Stromal cell of bone marrow (primary cell): ENCODE results near the gene PEMT.
A peak's percentile ranks its signal among the peaks of the same experiment; 100 is the strongest.

ENCODE experiments used
- DNase-seq: peaks from one replicate; pipeline ENCODE4 v3.0.0-alpha.2; 2012; ENCODE audit warnings: low read depth

PEMT gene

GRCh38 chr17:17503566-17504130 is 87.9 kb downstream of the PEMT start:
- no peak for DNase-seq

- DNase-seq, result no peak
Observed at GRCh38 chr17:17502741-17503565, 88.6 kb downstream of the PEMT start.

DNA sequence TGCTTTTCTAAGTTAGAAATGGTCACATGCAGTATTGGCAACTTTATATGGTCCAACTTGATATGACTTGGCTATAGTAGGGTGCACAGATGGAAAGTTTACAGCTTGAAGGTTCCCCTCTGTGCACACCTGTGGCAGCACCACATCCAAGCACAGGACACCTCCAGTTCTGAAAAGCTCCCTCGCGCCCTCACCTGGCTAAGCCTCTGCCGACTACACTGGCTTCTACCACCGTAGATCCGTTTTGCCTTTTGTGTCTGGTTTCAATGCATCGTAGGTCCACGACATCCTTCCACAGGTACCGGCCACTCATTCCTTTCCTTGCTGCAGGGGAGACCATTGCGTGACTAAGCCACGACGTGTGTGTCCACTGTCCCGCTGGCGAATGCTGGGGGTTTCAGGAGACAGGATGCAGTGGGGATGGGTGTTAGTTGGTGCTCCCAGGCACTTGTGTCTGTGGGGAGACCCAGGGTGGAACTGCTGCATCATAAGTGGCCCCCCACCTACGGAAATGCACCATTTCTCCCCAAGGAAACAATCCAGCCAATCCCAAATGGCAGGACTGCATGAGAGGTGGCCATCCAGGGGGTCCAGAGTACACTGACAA is 90.4 kb downstream of the PEMT start:
- DNase-seq, result no peak

DNA sequence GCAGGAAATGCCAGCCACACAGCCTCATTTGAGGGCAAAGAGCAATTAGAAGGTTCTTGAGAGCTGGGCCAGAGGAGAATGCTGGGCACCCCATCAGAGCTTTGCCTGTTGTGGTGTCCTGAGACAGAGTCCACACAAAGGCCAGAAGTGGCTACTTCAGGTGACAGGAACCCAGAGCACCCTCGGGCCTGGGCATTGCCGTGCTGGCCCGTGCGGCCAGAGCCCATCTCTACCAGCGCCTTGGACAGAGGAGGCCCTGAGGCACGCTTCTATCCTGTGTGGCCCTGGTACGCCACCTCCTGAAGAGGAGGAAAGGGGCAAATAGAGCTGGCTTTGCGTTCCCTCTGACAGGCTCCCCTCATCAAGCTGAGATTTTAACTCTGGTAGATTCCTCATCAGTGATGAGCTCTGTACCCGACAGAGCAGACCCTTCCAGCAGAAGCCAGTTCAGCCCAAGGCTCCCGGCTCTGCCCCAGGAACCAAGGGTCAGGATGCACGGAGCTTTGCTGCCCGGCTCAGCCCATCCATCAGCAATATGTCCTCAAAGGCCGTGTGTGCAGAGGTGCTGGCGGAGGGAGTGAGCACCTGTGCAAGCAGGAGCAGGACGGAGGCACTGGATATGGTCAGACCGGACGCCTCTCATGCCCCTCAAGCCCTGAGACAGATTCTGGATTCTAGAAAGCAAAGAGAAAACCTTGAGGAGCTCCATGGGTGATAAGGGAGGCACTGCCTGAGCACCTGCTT is 91.9 kb downstream of the PEMT start:
- no peak for DNase-seq

DNA sequence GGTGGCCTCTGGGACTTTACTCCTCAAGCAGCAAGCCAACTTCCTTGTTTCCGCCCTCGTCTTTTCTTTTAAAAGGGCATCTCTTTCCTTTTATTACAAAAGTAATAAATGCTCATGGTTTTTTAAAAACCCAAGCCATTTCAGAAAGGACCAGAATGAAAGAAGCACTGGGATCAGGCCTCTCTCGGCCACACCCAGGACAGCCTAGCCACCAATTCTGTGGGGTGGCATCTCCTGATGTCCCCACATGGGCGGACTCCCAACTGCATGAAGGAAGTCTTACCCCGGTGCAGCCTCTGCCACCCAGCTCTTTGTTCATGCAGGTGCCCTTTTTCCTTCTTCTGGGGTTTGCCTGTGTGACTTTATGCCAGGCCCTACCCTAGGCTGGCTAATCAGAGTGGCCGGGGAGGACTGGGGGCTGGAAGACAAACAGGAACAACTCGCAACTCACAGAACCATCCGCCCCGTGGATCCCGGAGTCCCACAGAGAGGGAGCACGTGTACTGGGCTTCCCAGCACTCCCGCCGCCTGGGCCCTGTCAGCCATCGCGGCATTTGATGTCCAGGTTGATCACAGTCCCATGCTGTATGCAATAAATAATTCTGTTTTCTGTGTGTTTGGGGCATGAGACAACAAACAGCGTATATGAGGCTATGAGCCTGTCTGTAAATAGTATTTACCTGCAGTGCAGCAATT is 92.8 kb downstream of the PEMT start:
- DNase-seq, result no peak

- no peak for DNase-seq
Observed at GRCh38 chr17:17497845-17498520, 93.5 kb downstream of the PEMT start.

DNA sequence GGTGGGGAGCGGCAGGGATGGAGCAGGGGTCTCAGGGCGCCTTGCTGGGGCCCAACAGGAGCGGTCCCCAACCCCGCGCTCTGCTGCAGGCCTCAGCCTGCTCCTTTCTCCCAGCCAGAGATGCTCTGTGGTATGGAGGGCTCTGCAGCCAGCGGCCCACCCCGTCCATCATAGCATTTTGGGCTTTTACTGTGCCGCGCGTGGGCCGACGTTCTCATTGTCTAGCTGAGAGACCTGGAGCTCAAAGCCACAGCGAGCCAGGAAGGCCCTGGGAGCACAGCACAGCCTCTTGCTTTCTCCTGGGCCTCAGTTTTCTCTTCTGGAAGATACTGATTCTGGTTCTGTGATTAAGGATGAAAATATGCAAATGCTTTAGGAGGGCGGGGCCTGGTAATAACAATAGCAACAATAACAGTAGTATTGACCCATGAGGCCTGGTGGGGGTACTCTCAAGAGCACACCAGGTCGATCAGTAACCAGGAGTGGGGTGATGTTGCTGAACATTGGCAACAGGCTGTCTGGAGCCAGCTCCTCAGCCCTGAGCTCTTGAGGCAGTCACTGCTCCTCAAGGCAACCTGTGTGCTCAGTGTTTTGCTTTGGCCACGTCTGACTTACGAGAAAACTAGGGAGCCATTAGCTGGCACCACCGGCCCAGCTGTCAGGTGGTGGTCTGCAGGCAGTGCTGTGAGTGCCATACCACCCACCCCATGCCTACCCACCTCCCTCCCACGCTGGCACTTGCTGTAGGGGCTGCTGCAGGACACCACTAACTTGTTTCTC is 94.3 kb downstream of the PEMT start:
- no peak for DNase-seq

DNA sequence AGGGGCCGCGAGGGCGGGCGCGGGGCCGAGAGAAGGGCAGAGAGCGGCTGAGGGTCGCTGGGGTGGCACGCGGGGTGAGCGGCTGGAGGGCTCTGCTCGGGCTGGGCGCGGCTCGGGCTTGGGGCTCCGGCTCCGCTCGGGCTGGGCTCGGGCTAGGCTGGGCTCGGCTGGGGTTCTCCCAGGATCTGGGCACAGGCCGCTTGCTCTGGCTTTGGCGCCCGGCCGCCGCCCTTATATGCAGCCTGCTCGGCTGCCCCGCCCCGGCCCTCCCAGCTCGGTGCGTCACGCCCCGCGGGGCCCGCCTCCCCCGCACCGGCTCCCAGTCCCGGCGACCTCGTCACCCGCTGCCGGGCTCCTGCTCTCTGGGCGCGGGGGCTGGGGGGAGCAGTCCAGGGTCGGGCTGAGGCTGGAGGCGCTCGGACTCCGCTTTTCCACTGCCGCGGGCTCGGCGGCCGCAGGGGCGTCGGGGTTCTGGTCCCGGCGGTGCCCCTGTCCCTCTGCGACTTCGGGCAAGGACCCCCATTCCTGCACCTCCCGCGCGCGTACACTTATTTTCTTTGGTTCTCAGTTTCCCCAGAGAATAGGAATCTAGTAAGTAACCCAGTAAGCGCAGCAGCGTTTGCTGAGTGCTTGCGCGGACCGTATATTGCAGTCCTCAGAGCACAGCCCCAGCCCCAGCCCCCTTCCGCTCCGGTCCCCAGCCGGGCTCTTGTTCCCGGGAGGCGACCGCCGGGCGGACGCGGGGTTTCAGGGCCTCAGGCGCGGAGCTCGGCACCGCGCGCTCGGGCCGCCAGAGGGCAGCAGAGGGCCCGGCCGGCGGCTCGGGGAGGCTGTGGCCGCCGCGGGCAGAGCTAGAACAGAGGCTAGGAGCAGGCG is 95.1 kb downstream of the PEMT start, which contains the start of gene RASD1:
Gene RASD1 (minus strand): TSS at position 207 of the 876 bp plus-strand sequence. CDS start 214 bp downstream, outside the sequence.
- DNase-seq, result peak; percentile 80

GRCh38 chr17:17495536-17496188 is 95.8 kb downstream of the PEMT start:
- no peak for DNase-seq

- DNase-seq, result no peak
Observed at GRCh38 chr17:17494870-17495535, 96.5 kb downstream of the PEMT start.

DNA sequence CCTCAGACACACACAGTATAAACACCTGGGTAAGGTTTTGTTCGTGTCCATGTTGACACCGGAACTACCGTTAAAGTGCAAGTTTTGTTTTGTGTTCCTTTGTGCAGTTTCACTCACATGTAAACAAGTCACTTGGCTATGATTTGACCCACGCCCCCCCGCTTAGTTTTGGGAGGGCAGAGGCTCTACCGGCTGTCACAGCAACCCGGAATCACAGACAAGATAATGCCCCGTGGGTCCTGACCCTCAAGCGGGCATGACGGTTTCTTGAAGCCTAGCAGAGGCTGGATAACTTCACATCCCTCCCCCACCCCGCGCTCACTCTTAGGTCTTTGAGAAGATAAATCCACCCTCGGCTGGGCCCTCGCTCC is 97.0 kb downstream of the PEMT start:
- no peak for DNase-seq

DNA sequence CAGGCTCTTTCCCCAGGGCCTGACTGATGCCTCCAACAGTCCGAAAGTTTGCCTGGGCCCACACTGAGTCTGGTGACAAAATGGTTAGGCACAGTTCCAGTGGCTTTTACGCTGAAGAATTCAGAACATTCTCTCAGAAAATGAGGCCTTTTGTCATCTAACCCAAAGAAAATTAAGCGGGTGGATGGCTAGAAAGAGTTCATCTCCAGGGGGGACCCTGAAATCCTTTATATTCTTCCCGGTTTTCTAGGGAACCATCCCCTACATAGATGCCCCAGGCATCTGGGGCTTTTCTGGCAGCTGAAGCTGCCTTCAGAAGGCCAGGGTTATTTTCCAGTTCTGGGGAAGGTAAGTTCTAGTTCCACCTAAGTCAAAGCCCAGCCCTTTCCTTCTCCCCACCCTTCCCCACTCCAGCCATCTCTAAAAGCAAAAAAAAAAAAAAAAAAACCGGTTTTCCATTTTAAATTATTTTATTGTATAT is 97.5 kb downstream of the PEMT start:
- DNase-seq, result no peak

DNA sequence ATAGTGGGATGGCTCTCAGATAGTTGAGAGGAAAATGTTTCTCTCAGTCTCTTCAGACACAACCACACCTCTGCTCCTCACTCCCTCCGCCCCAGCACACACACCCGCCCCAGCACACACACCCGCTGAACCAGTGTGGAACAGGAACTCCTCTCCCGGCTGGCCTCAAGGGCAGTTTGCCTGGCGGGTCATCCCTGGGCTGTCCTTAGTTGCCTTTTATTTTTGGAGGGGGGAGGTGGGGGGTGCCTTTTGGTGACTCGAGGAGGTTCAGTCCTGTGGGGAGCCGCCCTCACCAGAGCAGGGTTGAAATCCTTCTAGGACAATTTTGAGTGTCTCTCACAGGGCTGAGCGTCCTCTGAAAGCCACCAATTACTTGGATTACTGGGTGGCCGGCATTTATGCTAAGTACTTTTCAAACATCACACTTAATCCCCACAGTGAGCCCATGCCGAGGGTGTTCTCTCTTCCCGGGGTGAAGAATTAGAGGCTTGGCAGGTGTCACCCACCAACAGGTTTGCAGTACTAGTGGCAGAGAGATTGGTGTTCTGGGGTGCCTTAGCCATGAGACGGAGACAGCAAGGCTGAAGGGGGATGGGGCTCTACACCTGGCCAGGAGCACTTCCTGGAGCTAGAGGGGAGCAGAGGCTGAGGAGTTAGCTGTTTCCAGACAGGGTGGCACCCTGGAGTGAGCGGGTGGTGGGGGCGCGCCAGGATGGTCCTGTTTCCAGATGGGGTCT is 98.1 kb downstream of the PEMT start:
- DNase-seq, result no peak

GRCh38 chr17:17492571-17492970 is 98.9 kb downstream of the PEMT start:
- no peak for DNase-seq

DNA sequence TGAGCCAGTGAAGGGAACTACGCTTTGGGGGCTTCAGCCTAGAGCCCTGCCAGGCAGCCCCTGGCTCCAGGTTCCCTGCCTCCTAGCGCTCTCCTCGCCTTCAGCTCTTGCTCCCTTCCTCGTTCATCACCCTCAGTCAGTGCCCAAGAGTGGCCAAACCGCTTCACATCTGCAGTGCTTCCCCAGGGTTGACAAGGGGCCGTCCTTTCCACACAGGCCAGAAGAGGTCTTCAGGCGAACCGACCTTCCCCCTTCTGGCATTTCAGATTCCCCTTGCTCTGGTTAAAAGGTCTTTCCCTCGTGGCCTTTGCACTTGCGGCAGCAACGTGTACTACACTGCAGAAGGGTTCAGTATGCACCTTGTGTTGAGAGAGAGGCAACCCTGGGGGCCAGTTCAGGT is 99.4 kb downstream of the PEMT start:
- no peak for DNase-seq

DNA sequence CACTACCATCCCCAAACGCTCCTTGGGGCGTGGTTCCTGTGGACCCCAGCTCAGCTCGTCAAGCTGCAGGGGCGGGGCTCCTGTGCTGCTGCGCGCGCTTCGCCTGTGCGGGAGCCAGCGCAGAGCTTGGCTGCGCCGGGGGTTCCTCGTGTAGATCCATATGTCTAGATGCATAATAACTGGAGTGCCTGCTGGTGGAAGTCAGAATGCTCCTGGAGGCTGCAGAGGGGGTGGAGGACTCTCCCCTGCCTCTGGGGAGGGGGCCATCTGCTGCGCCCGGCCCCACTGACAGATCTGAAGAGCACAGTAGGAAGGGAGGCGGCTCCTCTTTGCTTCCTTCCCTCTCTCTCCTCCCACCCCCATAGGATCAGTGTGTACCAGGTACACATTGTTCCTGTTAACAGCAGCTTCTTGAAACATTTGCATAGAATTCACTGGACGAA is 99.9 kb downstream of the PEMT start:
- no peak for DNase-seq

DNA sequence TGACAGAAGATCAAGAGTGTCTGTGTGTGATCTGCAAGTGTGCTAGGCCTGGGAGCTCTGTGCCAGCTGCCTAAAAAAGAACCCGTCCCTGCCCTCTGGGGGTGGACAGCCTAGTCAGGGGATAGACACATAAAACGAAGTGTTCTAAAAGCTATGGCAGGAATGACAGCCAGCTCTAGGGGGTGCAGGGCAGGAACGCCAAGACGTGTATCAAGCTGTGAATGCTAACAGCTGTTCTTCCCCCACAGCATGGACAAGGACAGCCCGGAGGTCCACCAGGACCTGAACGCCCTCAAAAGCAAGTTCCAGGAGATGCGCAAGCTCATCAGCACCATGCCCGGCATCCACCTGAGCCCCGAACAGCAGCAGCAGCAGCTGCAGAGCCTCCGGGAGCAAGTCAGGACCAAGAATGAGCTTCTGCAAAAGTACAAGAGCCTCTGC is 100.5 kb downstream of the PEMT start:
- no peak for DNase-seq

DNA sequence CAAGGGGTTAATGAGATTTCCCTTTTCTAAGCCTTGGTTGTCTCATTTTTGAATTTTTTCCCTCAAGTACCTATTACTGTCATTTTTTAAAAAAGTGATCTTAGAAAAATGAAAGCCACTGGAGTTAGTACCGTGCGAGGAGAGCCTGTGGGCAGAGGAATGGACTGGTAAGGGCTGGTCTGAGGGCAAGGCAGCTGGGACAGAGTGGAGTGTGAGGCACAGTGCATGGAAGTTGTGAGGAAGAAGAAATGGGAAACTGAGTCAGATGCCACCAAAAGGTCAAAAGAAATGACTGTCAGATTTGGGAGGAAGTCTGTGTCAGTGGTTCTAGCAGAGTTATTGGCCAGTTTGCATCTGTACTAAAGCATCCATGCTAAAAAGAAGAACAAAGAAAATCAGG is 103.5 kb downstream of the PEMT start:
- DNase-seq, result no peak
